H1 (cell line): ENCODE data around the gene ACTA2. TPM values are rescaled to one million over a fixed set of nuclear protein-coding genes. Genes with fewer than 3 reads are reported as not detected.

ENCODE experiments used
- CHD7 ChIP-seq: fragments of 300-600 bp; sonication (generic); IDR thresholded peaks from 2 replicates; pipeline ENCODE4 v1.7.1; 2012; ENCODE audit warnings: low read length, moderate library complexity, mild to moderate bottlenecking, inconsistent platforms; ENCODE audit not compliant: insufficient replicate concordance
- polyA plus RNA-seq, 7 experiments: library from polyadenylated mRNA; depleted of rRNA in 3 of 7; stranded (reverse) in 5 of 7; unstranded in 2 of 7; fragments of >200 nt in 5 of 7; fragments of 200-250 nt in 2 of 7; gene quantifications; 1 replicate in 5 of 7; 2 replicates in 1 of 7; 4 replicates in 1 of 7; pipeline versions ENCODE4 v1.2.1 to v1.2.3, GENCODE V29; 2011 to 2013; ENCODE audit warnings: missing spikeins in 2 of 7, mixed read lengths in 2 of 7
- total RNA-seq: library from RNA; stranded (reverse); fragmentation: NEBNext Ultra II Directional; extraction: Animal tissue kit (Norgen Biotek cat#: 25700); gene quantifications from 2 replicates; pipeline ENCODE4 v1.2.1, GENCODE V29; 2021

ACTA2 gene
- total and polyA plus RNA-seq, 2 of the 8 experiments (the other 6 are each of a cell fraction or from before 2014, with no cell fraction given) = 3.5 to 8.9 TPM

GRCh38 chr10:88906921-88907320, 45.7 kb downstream of the ACTA2 start (continued):
- TF ChIP-seq CHD7 = no peak
- TF ChIP-seq, all 59 proteins: peak for 0
